HL-60 (cell line): Measurements from ENCODE around the gene PRSS33.

Experiments used
- DNase-seq, 2 experiments: peaks; one replicate each; pipeline ENCODE4 v3.0.0-alpha.2; 2010 to 2020; ENCODE audit warnings: low read depth in 1 of 2, low spot score in 1 of 2
- H3K27ac ChIP-seq: fragments of 250-450 bp; sonication (Bioruptor Pico); replicated peaks from 2 replicates; pipeline ENCODE4 v1.5.1; 2020; ENCODE audit warnings: mild to moderate bottlenecking, moderate library complexity
- H3K27me3 ChIP-seq: fragments of 250-450 bp; sonication (Bioruptor Pico); 2 replicates; pipeline ENCODE4 v1.5.1; 2021; ENCODE audit warnings: mild to moderate bottlenecking, moderate library complexity; ENCODE audit not compliant: insufficient read depth, poor library complexity, severe bottlenecking
- H3K4me3 ChIP-seq: replicated peaks from 2 replicates; pipeline ENCODE4 v1.5.1; 2011; ENCODE audit warnings: mild to moderate bottlenecking, control low read depth, low read length; ENCODE audit not compliant: insufficient read depth
- GABPA ChIP-seq: IDR thresholded peaks from 2 replicates; pipeline ENCODE4 v1.6.1; 2012; ENCODE audit warnings: low read depth
- POLR2AphosphoS5 ChIP-seq: IDR thresholded peaks from 2 replicates; pipeline ENCODE4 v1.6.1; 2012; ENCODE audit warnings: low read depth
- SPI1 ChIP-seq: IDR thresholded peaks from 2 replicates; pipeline ENCODE4 v1.6.1; 2012; ENCODE audit warnings: low read depth, mild to moderate bottlenecking, borderline replicate concordance
- TF ChIP-seq, protein P1 (sequence below): IDR thresholded peaks from 2 replicates; pipeline ENCODE4 v1.6.1; 2012; ENCODE audit warnings: low read depth; ENCODE audit not compliant: insufficient replicate concordance
- TF ChIP-seq, protein P2 (sequence below): IDR thresholded peaks from one replicate; pipeline ENCODE4 v1.5.1; 2011; ENCODE audit warnings: low read length, control low read depth, inconsistent platforms; ENCODE audit not compliant: insufficient read depth

Gene PRSS33

DNA sequence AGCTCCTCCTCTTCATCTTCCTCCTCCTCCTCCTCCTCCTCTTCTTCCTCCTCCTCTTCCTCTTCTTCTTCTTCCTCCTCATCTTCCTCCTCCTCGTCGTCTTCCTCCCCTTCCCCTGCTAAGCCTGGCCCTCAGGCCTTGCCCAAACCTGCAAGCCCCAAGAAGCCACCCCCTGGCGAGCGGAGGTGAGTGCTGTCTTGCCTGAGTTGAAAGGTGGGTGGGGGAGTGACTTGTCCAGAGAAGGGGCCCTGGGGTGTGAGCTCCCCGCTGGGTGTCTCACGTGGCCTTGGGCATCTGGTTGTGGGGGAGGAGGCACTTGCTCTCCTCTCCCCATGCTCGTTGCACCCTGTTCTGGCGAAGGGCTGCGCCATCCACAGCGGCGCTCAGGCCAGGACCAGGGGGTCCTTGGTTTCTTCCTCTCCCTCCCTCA is 18.2 kb downstream of the PRSS33 start:
- no peak overlapping the region for H3K4me3 ChIP-seq
- DNase-seq, result peak in 1 of 2 experiments; percentile 31
- TF ChIP-seq POLR2AphosphoS5 (peak; percentile 11; the same call in 1 of the 2 replicates), GABPA (no peak), SPI1 (no peak)
- TF ChIP-seq, protein P1, sequence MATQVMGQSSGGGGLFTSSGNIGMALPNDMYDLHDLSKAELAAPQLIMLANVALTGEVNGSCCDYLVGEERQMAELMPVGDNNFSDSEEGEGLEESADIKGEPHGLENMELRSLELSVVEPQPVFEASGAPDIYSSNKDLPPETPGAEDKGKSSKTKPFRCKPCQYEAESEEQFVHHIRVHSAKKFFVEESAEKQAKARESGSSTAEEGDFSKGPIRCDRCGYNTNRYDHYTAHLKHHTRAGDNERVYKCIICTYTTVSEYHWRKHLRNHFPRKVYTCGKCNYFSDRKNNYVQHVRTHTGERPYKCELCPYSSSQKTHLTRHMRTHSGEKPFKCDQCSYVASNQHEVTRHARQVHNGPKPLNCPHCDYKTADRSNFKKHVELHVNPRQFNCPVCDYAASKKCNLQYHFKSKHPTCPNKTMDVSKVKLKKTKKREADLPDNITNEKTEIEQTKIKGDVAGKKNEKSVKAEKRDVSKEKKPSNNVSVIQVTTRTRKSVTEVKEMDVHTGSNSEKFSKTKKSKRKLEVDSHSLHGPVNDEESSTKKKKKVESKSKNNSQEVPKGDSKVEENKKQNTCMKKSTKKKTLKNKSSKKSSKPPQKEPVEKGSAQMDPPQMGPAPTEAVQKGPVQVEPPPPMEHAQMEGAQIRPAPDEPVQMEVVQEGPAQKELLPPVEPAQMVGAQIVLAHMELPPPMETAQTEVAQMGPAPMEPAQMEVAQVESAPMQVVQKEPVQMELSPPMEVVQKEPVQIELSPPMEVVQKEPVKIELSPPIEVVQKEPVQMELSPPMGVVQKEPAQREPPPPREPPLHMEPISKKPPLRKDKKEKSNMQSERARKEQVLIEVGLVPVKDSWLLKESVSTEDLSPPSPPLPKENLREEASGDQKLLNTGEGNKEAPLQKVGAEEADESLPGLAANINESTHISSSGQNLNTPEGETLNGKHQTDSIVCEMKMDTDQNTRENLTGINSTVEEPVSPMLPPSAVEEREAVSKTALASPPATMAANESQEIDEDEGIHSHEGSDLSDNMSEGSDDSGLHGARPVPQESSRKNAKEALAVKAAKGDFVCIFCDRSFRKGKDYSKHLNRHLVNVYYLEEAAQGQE, result no peak
- TF ChIP-seq, protein P2, sequence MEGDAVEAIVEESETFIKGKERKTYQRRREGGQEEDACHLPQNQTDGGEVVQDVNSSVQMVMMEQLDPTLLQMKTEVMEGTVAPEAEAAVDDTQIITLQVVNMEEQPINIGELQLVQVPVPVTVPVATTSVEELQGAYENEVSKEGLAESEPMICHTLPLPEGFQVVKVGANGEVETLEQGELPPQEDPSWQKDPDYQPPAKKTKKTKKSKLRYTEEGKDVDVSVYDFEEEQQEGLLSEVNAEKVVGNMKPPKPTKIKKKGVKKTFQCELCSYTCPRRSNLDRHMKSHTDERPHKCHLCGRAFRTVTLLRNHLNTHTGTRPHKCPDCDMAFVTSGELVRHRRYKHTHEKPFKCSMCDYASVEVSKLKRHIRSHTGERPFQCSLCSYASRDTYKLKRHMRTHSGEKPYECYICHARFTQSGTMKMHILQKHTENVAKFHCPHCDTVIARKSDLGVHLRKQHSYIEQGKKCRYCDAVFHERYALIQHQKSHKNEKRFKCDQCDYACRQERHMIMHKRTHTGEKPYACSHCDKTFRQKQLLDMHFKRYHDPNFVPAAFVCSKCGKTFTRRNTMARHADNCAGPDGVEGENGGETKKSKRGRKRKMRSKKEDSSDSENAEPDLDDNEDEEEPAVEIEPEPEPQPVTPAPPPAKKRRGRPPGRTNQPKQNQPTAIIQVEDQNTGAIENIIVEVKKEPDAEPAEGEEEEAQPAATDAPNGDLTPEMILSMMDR, result no peak
- no peak overlapping the region for H3K27ac ChIP-seq
- no peaks in the 10 kb centered on the region for H3K27me3 ChIP-seq

DNA sequence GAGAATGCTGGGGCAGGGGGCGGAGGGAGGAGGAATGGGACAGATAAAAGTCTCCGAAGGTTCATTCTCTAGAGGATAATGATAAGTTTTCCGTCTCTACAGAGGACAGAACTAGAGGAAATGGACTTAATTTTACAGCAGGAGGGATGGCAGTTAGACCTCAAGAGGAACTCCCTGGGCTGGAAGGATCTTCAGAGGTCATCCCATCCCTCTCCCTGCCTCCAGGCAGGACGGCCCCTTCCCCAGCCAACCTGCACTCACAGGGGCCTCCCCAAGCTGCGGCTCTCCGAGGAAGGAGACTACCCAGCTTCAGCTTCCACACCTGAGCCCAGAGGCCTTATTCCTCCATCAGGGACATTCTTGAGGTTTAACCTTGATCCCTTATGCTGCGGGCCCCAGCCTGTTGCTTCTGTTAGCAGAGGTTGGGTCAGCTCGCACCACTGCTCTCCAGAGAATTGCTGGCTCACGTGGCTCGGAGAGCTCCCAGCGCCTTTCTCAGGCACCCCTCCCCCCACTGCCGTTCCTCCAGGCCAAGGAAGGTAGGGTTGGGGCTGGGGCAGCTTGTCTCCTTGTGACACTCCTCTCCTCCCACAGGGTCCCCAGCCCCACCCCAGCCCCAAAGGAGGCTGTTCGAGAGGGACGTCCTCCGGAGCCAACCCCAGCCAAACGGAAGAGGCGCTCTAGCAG is 18.8 kb downstream of the PRSS33 start:
- TF ChIP-seq SPI1 (no peak), POLR2AphosphoS5 (no peak)
- H3K4me3 ChIP-seq, result no peak overlapping the region

DNA sequence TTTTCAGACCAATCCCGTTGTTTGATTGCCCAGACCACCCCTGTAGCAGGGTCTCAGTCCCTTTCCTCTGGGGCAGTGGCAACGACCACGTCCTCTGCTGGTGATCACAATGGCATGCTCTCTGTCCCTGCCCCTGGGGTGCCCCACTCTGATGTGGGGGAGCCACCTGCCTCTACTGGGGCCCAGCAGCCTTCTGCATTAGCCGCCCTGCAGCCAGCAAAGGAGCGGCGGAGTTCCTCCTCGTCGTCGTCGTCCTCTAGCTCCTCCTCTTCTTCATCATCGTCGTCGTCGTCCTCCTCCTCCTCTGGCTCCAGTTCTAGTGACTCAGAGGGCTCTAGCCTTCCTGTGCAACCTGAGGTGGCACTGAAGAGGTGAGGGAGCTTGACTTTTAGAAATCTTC is 19.5 kb downstream of the PRSS33 start:
- peak in 1 of 2 experiments; percentile 6 for DNase-seq
- TF ChIP-seq, protein P1, result no peak
- TF ChIP-seq SPI1 (no peak), POLR2AphosphoS5 (no peak), GABPA (no peak)
- TF ChIP-seq, protein P2, result no peak
- no peaks in the 10 kb centered on the region for H3K27me3 ChIP-seq
- no peak overlapping the region for H3K4me3 ChIP-seq
- H3K27ac ChIP-seq, result no peak overlapping the region

More for the DNA sequence above, 18.8 kb downstream of the PRSS33 start:
- DNase-seq, result peak in 1 of 2 experiments; percentile 26
- H3K27ac ChIP-seq, result no peak overlapping the region
- no peaks in the 10 kb centered on the region for H3K27me3 ChIP-seq

DNA sequence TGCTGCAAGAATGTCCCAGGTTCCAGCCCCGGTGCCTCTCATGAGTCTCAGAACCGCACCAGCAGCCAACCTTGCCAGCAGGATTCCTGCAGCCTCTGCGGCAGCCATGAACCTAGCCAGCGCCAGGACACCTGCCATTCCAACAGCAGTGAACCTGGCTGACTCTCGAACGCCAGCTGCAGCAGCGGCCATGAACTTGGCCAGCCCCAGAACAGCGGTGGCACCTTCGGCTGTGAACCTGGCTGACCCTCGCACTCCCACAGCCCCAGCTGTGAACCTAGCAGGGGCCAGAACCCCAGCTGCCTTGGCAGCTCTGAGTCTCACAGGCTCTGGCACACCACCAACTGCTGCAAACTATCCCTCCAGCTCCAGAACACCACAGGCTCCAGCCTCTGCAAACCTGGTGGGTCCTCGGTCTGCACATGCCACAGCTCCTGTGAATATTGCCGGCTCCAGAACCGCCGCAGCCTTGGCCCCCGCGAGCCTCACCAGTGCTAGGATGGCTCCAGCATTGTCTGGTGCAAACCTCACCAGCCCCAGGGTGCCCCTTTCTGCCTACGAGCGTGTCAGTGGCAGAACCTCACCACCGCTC is 20.1 kb downstream of the PRSS33 start:
- DNase-seq, result peak in 1 of 2 experiments; percentile 2
- TF ChIP-seq POLR2AphosphoS5, result peak; percentile 23; the same call in 1 of the 2 replicates
- no peak for TF ChIP-seq GABPA
- no peaks in the 10 kb centered on the region for H3K27me3 ChIP-seq
- no peak overlapping the region for H3K27ac ChIP-seq
- H3K4me3 ChIP-seq, result no peak overlapping the region
